HUES64 (cell line): ENCODE measurements around the gene LECT2.

ENCODE experiments used
- H3K27ac ChIP-seq: 2 replicates; pipeline ENCODE4 v1.7.0; 2013; ENCODE audit warnings: low read depth, low read length, inconsistent platforms
- H3K27me3 ChIP-seq: 2 replicates; pipeline ENCODE4 v1.6.1; 2013; ENCODE audit warnings: mild to moderate bottlenecking, low read length; ENCODE audit not compliant: insufficient read depth
- H3K36me3 ChIP-seq: 2 replicates; pipeline ENCODE4 v1.6.1; 2013; ENCODE audit warnings: mild to moderate bottlenecking, low read length; ENCODE audit not compliant: insufficient read depth
- H3K4me1 ChIP-seq: 2 replicates; pipeline ENCODE4 v1.6.1; 2013; ENCODE audit warnings: mild to moderate bottlenecking, low read length, moderate library complexity; ENCODE audit not compliant: insufficient read depth
- H3K4me3 ChIP-seq: 2 replicates; pipeline ENCODE4 v1.5.1; 2013; ENCODE audit warnings: mild to moderate bottlenecking, low read length, moderate library complexity
- H3K9ac ChIP-seq: 2 replicates; pipeline ENCODE4 v1.6.1; 2013; ENCODE audit warnings: mild to moderate bottlenecking, low read depth, low read length
- H3K9me3 ChIP-seq: 2 replicates; pipeline ENCODE4 v1.6.1; 2013; ENCODE audit warnings: low read depth, low read length; ENCODE audit not compliant: insufficient read depth
- WGBS: fragments of 150-250, 120-280 bp; methylation state at CpG from one replicate; pipeline ENCODE4 v1.1.7; 2013; ENCODE audit warnings: missing lambda C conversion rate; 5-methylcytosine and 5-hydroxymethylcytosine counted together

Gene LECT2

GRCh38 chr5:135900276-135900675, 54.5 kb downstream of the LECT2 start:
- H3K27ac ChIP-seq = no peak overlapping the region
- H3K4me3 ChIP-seq = no peak overlapping the region
- no peak overlapping the region for H3K9ac ChIP-seq
- no peaks in the 10 kb centered on the region for H3K4me1 ChIP-seq
- no peaks in the 10 kb centered on the region for H3K9me3 ChIP-seq
- H3K36me3 ChIP-seq = no peaks in the 10 kb centered on the region
- peaks cover 7% of the 10 kb centered on the region; the same call in 1 of the 2 replicates for H3K27me3 ChIP-seq
- WGBS = 93% methylated on average over 2 of the region's 3 CpGs

GRCh38 chr5:135898651-135899050, 56.1 kb downstream of the LECT2 start:
- Histone ChIP-seq H3K4me3 (no peak overlapping the region), H3K4me1 (no peaks in the 10 kb centered on the region), H3K9me3 (no peaks in the 10 kb centered on the region), H3K27me3 (peaks cover 7% of the 10 kb centered on the region; the same call in 1 of the 2 replicates), H3K9ac (no peak overlapping the region), H3K36me3 (no peaks in the 10 kb centered on the region), H3K27ac (no peak overlapping the region)
- 90% methylated on average over 6 of the region's 6 CpGs for WGBS
